Parathyroid adenoma (tissue), 2 donors: ENCODE results near the gene UPF2.

Experiments
- H2AFZ ChIP-seq: fragments of 300-600 bp; sonication (generic); one replicate; pipeline ENCODE4 v1.7.0; 2017; ENCODE audit warnings: antibody characterized with exemption, mild to moderate bottlenecking
- H3K27ac ChIP-seq: fragments of 300-600 bp; sonication (generic); one replicate; pipeline ENCODE4 v1.7.0; 2017
- H3K27me3 ChIP-seq: fragments of 300-600 bp; sonication (generic); one replicate; pipeline ENCODE4 v1.7.0; 2017; ENCODE audit warnings: low read length; ENCODE audit not compliant: control insufficient read depth, insufficient read depth
- H3K36me3 ChIP-seq: fragments of 300-600 bp; sonication (generic); one replicate; pipeline ENCODE4 v1.7.0; 2017; ENCODE audit warnings: low read length; ENCODE audit not compliant: control insufficient read depth, insufficient read depth
- H3K4me1 ChIP-seq: fragments of 300-600 bp; sonication (generic); one replicate; pipeline ENCODE4 v1.7.0; 2017; ENCODE audit warnings: control low read depth
- H3K4me2 ChIP-seq: fragments of 300-600 bp; sonication (generic); one replicate; pipeline ENCODE4 v1.7.0; 2017; ENCODE audit warnings: low read length
- H3K4me3 ChIP-seq: fragments of 300-600 bp; sonication (generic); one replicate; pipeline ENCODE4 v1.7.0; 2017; ENCODE audit warnings: low read depth, low read length
- H3K79me2 ChIP-seq: fragments of 300-600 bp; sonication (generic); one replicate; pipeline ENCODE4 v1.7.0; 2017; ENCODE audit warnings: control low read depth
- H3K9ac ChIP-seq: fragments of 300-600 bp; sonication (generic); one replicate; pipeline ENCODE4 v1.7.0; 2017; ENCODE audit warnings: mild to moderate bottlenecking
- H3K9me3 ChIP-seq: fragments of 300-600 bp; sonication (generic); one replicate; pipeline ENCODE4 v1.7.0; 2017; ENCODE audit warnings: low read length; ENCODE audit not compliant: control insufficient read depth
- CTCF ChIP-seq: fragments of 300-600 bp; sonication (generic); IDR thresholded peaks from one replicate; pipeline ENCODE4 v1.7.0; 2017; ENCODE audit warnings: antibody characterized with exemption, mild to moderate bottlenecking
- donor health status: primary hyperparathyroidism.

Gene UPF2

GRCh38 chr10:12027539-12027938 lies 15.1 kb downstream of the UPF2 start:
- TF ChIP-seq CTCF = no peak
- no peak overlapping the region for H3K4me3 ChIP-seq
- no peak overlapping the region for H3K9ac ChIP-seq
- no peaks in the 10 kb centered on the region for H3K4me1 ChIP-seq
- no peak overlapping the region for H2AFZ ChIP-seq
- no peaks in the 10 kb centered on the region for H3K36me3 ChIP-seq
- no peak overlapping the region for H3K27ac ChIP-seq
- no peaks in the 10 kb centered on the region for H3K9me3 ChIP-seq
- no peaks in the 10 kb centered on the region for H3K27me3 ChIP-seq
- H3K4me2 ChIP-seq = no peak overlapping the region
- peaks cover 25% of the 10 kb centered on the region for H3K79me2 ChIP-seq

- Histone ChIP-seq H3K36me3 (no peaks in the 10 kb centered on the region), H3K4me3 (no peak overlapping the region), H3K4me2 (no peak overlapping the region), H3K4me1 (no peaks in the 10 kb centered on the region), H3K9me3 (no peaks in the 10 kb centered on the region), H3K27ac (no peak overlapping the region), H2AFZ (no peak overlapping the region), H3K27me3 (no peaks in the 10 kb centered on the region), H3K79me2 (peaks cover 31% of the 10 kb centered on the region), H3K9ac (no peak overlapping the region)
- TF ChIP-seq CTCF = no peak
These were observed 17.0 kb downstream of the UPF2 start for GRCh38 chr10:12025591-12025990.

- Histone ChIP-seq H3K79me2 (peaks cover 32% of the 10 kb centered on the region), H3K4me1 (no peaks in the 10 kb centered on the region), H3K27ac (no peak overlapping the region), H3K27me3 (no peaks in the 10 kb centered on the region), H2AFZ (no peak overlapping the region), H3K36me3 (no peaks in the 10 kb centered on the region), H3K4me2 (no peak overlapping the region), H3K4me3 (no peak overlapping the region), H3K9me3 (no peaks in the 10 kb centered on the region), H3K9ac (no peak overlapping the region)
- no peak for TF ChIP-seq CTCF
These were observed 19.9 kb downstream of the UPF2 start for GRCh38 chr10:12022580-12023257.

- no peaks in the 10 kb centered on the region for H3K27me3 ChIP-seq
- H3K9ac ChIP-seq = no peak overlapping the region
- peaks cover 25% of the 10 kb centered on the region for H3K79me2 ChIP-seq
- no peak overlapping the region for H2AFZ ChIP-seq
- H3K4me3 ChIP-seq = no peak overlapping the region
- H3K27ac ChIP-seq = no peak overlapping the region
- H3K4me2 ChIP-seq = no peak overlapping the region
- no peaks in the 10 kb centered on the region for H3K36me3 ChIP-seq
- H3K4me1 ChIP-seq = no peaks in the 10 kb centered on the region
- no peak for TF ChIP-seq CTCF
- no peaks in the 10 kb centered on the region for H3K9me3 ChIP-seq
These were observed 22.0 kb downstream of the UPF2 start for GRCh38 chr10:12020574-12020973.
